Measurements from ENCODE around the gene CEP43.

The CEP43 gene

GRCh38 chr6:166969390-166970002 lies 29.7 kb upstream of the CEP43 start:
- no peak for DNase-seq

GRCh38 chr6:166970091-166970490 lies 29.1 kb upstream of the CEP43 start:
- no peak for DNase-seq

GRCh38 chr6:166970776-166971175 lies 28.4 kb upstream of the CEP43 start:
- no peak for DNase-seq

- DNase-seq = no peak
Observed at GRCh38 chr6:166971271-166971670, 27.9 kb upstream of the CEP43 start.

GRCh38 chr6:166972101-166972500 lies 27.1 kb upstream of the CEP43 start:
- no peak for DNase-seq

- no peak for DNase-seq
Observed at GRCh38 chr6:166976636-166977035, 22.6 kb upstream of the CEP43 start.

GRCh38 chr6:166977621-166978525 lies 21.3 kb upstream of the CEP43 start:
- no peak for DNase-seq

GRCh38 chr6:166980738-166981137 lies 18.5 kb upstream of the CEP43 start:
- no peak for DNase-seq

GRCh38 chr6:166987448-166987847 lies 11.7 kb upstream of the CEP43 start:
- DNase-seq = no peak

GRCh38 chr6:166987930-166988329 lies 11.3 kb upstream of the CEP43 start:
- no peak for DNase-seq

- DNase-seq = no peak
Observed at GRCh38 chr6:166988674-166989201, 10.5 kb upstream of the CEP43 start.

GRCh38 chr6:166989427-166990032 lies 9.7 kb upstream of the CEP43 start:
- DNase-seq = peak; percentile 46

- no peak for DNase-seq
Observed at GRCh38 chr6:166996406-166996805, 2.8 kb upstream of the CEP43 start.

- no peak for DNase-seq
Observed at GRCh38 chr6:166997348-166997747, 1.8 kb upstream of the CEP43 start.

- DNase-seq = peak; percentile 40
Observed at GRCh38 chr6:166997768-166998255, 1.4 kb upstream of the CEP43 start.

- peak; percentile 27 for DNase-seq
Observed at GRCh38 chr6:166998256-166999144, 697 bp upstream of the CEP43 start.

- DNase-seq = no peak
Observed at GRCh38 chr6:166999884-167000253, 672 bp downstream of the CEP43 start.

GRCh38 chr6:167000759-167001158 lies 1.6 kb downstream of the CEP43 start:
- no peak for DNase-seq

GRCh38 chr6:167005350-167006159 lies 6.4 kb downstream of the CEP43 start:
- peak; percentile 18 for DNase-seq

GRCh38 chr6:167007985-167008384 lies 8.8 kb downstream of the CEP43 start:
- no peak for DNase-seq

GRCh38 chr6:167013067-167013466 lies 13.9 kb downstream of the CEP43 start:
- no peak for DNase-seq

- no peak for DNase-seq
Observed at GRCh38 chr6:167013946-167014345, 14.7 kb downstream of the CEP43 start.

Measured in NCI-H1105 treated with DMSO at 0.1 percent for 48 hours (cell line).